Right renal cortex interstitium (tissue), 3 donors: ENCODE measurements around the gene PUSL1. TPM values are rescaled to one million over a fixed set of nuclear protein-coding genes. Genes with fewer than 3 reads are reported as not detected.

Experiments used
- DNase-seq, 3 donors: peaks; one replicate each; pipeline ENCODE4 v3.0.0-alpha.2; 2013; ENCODE audit warnings: low read depth in 3 of 3, low spot score in 2 of 3
- polyA plus RNA-seq, 3 donors: library from polyadenylated mRNA; unstranded; fragments of 120-200 nt; gene quantifications; one replicate each; pipeline ENCODE4 v1.2.1, GENCODE V29; 2013; ENCODE audit not compliant: insufficient read length in 3 of 3

Gene PUSL1, protein sequence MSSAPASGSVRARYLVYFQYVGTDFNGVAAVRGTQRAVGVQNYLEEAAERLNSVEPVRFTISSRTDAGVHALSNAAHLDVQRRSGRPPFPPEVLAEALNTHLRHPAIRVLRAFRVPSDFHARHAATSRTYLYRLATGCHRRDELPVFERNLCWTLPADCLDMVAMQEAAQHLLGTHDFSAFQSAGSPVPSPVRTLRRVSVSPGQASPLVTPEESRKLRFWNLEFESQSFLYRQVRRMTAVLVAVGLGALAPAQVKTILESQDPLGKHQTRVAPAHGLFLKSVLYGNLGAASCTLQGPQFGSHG
- 1 to 10 TPM; 5.4 to 6.3 (median 5.8) TPM for polyA plus RNA-seq

DNA sequence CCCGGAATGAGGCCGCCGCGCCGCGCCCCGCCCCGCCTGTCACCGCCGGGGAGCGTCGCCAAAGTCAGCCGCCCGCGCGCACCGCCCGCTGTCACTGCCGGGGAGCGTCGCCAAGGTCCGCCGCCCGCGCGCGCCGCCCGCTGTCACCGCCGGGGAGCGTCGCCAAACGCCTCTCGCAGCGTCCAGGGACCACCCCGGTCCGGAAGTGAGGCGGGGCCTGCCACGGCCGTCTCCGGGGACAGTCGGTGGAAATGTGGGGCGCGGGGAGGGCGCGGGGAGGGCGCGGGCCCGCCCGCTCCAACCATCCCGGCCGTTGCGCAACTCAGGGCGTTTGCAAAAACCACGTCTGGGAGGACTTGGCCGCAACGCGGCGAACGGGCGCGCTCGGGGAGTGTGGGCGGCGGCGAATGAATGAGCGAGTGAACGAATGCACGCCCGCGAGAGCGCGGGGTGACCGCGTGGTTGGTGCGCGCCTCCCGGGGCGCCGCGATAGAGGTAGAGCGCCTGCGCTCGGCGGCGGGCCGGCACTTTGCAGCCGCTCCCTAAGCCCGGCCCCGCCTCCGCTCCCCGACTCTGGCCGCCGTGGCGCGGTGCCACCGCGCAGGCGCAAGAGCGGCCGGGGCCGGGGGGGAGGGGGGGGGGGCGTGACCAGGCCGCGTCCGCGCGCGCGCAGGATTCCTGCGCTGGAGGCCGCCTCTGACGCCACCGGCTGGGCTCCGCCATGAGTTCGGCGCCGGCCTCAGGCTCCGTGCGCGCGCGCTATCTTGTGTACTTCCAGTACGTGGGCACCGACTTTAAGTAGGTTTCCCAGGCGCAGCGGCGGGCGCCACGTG, at the start of gene PUSL1, which contains the start of gene ACAP3:
TSS of gene PUSL1 (plus strand) at position 675 of the 833 bp plus-strand sequence. CDS start at position 722, 47 bp downstream.
TSS of gene ACAP3 (minus strand) at position 8 of the 833 bp plus-strand sequence. CDS start 115 bp downstream, outside the sequence.
- DNase-seq: peak; percentile 72 to 81 (median 80)

DNA sequence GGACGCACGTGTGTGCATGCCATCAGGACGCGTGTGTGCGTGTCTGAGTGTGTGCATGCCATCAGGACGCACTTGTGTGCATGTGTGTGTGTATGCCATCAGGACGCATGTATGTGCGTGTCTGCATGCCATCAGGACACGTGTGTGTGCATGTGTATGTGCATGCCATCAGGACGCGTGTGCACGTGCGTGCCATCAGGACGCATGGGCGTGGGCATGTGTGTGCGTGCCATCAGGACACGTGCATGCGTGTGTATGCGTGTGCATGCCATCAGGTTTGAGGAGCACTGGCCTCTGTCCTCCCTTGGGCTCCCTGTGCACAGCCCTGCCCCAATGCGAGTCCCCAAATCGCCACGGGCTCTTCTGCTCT, 49.3 kb upstream of the PUSL1 start:
- no peak for DNase-seq

DNA sequence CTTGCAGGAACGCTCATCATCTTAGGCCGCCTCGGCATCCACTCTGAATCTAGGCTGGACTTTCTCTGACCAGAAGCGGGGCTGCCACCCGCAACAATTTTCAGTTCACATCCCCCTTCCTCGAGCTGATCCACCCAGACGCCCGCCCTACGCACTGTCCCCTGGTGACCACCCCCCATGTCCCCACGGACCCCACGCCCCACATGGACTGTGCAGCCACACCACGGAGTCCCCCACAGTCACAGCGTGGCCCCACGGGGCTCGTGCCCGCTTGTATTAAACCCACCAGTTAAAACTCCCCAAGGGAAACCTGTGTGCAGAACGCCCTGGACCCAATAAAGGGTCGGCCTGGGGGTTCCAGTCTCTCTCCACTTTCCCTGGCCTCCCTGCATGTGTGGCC, 48.9 kb upstream of the PUSL1 start:
- no peak for DNase-seq

DNA sequence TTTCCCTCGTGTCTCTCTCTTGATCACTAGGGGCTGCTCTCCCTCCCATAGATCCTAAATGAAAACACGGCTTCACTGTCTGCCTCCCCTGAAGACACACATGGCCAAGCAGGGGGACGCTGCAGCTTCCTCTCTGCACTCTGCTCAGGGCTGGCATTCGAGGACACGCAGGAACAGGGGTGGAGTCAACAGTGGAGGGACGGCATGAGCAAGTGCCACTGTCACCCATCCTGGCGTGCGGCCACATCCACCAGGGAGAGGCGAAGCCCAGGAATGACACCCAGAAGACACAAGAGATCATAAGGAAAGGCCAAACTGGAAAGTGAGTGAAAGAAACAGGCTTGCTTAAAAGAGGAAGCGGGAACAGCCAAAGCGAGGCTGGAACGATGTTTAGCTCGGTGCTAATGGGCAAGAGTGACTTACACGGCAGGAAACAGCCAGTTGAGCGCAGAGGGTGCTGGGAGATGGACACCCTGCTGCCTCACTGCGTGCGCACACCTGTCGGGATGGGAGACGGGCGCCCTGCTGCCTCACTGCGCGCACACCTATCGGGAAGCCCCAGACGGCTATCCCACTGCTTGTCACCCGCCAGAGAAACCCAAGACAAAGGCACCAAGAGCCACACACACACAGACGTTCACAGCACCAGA, 48.3 kb upstream of the PUSL1 start:
- no peak for DNase-seq

DNA sequence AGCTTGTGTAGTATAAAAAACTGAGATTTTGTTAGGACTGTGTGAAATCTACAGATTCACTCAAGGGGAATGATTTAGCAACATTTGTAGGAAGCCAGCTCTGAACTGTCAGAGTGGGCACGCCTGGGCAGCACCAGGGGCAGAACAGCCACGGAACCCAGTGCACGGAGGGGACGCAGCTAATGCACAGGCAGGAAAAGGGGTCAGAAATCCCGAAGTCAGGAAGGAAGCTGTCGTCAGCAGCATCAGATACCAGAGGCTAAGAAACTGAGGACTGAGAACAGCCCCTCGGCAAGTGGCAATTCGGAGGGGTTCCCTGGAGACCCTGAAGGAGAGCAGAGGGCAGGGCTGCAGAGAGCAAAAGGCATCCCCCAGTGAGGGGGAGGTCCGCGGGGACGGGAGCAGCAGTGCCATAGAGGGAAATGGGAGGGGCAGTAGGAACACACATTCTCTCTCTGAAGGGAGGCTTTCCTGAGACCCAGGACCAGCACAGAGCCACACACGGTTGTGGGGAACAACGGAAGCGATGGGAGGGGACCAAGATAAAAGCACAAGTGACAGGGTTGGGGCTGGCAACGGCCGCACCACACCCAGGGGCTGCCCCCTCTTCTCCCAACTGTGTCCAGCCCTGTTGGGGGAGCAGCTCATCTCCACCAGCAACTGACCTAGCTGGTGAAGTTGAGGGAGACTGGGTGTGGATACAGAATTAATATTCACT, 47.4 kb upstream of the PUSL1 start:
- no peak for DNase-seq

DNA sequence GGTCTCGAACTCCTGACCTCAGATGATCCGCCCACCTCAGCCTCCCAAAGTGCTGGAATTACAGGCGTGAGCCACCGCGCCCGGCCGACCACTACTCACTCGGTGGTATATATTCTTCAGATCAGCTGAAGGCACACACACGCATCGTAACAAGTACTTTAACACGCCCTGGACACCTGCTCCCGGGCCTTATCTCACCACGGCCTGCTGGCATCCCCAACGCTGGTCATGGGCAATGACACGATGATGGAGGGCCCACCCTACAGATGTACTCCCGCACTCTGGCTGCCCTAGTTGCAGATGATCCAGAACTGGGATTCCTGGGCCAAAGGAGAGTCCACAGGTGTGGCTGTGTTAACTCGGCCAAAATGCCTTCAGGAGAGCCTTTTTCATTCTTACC, 46.3 kb upstream of the PUSL1 start:
- DNase-seq: no peak

DNA sequence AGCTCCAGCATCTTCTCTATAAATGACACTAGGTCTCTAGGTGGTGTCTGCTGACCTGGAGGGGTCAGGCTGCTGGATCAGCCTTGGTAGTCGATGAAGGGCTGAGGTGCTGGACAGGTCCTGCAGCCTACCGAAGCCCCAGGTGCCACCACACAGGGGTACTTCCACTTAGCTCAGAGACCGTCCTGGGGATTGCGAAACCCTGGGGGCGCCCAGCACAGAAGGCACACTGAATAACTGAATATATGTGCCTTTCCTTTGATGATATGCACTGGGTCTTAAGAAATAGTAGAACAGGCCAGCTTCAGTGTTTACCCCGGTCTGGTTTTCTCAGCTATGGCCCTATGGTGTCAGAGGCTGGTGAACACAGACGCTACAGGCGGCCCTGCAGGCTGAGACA, 45.6 kb upstream of the PUSL1 start:
- DNase-seq: no peak

DNA sequence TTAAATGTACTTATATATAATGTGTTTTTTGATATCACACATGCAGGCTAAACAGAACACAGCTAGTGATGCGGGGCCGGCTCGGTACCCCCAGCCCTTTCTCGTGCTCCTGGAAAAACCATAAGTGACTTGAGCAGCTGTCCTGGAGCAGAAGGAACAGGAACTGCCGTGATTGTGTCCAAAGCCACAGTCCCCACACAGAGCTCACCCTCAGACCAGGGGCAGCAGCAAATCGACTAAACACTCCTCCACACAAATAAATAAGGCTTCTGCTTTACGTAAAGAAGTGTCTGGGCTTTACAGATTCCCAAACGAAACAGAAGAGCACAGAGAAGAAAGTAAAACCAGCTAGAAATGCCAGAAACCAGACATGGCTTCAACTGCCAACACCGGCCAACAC, 44.4 kb upstream of the PUSL1 start:
- DNase-seq: no peak

DNA sequence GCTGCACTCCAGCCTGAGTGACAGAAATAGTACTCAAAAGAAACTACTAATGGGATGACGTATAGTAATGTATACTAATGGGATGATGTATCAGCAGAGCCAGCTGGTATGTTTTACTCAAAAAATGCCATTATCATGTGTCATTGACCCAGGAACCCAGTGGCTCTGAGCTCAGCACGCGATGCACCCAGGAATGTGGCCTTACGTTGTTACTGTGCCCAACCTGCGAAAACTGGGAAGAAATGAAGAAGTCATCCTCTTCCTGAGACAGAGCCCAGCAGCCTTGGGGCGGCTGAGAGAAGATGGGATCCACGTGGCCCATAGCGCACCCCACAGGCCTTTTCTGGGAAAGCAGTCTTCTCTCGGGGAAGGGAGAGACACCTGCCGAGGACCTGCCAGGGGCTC, 43.5 kb upstream of the PUSL1 start:
- DNase-seq: no peak

DNA sequence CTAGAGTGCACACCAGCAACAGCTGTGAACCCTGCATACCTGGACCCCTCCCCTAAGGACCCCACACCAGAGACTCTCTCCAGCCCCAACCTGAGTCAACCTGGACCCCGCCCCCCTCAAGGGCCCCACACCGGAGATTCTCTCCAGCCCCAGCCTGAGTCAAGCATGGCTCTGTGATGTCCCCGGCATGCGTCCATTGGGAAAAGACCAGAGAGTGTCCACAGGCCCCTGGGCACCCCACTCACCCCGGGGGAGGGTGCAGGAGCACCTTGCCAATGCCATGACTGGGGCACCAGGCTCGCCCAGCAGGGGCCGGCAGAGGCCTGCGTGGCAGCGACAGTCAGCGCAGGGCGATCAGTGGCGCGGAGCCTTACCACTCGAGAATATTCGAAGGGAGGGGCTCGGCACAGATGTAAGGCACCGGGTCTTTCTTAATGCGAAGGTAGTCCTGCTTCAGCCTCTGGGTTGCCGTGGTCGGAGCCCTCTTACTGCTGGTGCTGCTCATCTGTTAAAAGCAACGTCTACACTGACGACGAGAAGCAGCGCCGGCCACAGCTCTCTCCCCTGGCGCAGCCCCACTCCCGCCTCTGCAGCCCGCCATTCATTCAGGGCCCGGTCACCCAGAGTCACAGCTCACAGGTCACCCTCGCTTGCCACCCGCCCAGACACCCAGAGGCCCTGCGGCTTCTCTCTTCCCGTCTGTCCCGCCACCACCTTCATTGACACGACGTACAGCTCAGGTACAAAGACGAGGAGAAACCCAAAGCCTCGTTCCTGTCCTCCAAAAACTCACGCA, 40.7 kb upstream of the PUSL1 start:
- DNase-seq: no peak

DNA sequence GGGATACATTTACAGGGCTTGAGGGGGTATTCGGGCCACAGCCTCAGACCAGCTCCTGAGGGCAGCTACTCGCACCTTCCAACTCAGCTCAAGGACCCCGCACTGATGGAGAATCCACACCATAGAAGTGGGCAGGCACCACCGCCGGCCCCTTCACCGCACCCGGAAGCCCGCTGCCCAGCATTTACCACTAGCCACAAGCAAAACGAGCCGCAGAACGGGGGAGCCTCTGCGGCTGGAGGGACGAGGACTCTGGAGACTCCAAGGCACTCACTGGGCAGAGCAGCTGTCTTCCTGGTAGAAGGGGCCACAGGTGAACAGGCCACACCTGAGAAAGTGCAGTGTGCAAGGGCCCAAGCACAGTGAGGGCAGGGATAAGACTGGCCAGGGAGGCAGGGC, 40.1 kb upstream of the PUSL1 start:
- no peak for DNase-seq

DNA sequence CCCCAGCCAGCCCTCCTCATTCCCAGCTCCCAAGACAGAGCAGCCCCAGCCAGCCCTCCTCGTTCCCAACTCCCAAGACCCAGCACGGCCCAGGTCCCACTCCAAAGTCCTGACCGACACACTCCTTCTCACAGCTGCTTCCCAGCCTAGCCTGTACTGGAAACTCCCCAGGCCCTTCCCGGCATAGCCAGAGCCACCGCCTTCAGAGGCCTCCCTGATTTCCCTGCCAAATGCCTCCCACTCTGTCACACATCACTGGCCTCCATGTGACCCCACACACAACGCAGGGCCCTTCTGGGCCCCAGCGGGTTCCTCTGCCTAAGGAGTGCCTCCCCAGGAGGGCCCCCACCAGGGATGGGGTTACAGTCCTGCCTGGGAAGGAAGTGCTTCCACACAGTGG, 37.6 kb upstream of the PUSL1 start:
- no peak for DNase-seq

DNA sequence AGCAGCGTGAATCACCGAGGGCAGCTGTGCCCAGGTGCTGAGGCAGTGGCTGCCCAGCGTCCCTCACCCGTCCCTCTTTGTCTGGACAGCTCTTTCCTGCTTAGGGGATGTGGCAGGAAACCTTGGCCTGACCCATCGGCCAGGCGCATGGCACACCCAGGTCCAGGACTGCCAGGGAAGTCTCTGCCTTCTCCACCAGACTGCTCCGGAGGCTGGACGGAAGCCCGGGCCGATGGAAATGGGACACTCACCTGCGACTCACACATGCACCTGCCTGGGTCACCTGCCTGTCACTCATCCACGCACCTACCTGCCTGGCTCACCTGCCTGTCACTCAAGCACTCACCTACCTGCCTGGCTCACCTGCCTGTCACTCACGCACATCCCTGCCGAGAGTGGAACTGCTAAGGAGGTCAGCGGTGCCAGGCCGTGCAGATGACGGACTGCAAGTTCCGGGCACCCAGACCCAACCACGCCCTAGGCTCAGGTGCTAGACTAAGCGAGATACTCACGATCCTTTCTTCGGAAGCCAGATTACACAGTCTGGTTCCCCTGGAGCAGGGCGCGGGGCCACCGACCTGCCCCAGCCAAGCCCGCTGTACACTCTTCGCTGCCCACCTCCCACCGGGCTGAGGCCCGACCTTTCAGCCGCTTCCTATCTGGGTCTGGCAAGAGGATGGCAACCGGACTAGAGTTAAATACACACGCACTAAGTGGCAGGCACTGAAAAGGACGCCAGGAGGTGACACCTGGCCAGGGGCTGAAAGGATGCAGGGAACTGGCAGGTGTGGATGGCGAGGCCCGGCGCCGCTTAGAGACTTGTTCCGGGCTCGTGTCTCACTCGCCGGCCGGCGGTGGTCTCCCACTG, 35.8 kb upstream of the PUSL1 start:
- DNase-seq: no peak

DNA sequence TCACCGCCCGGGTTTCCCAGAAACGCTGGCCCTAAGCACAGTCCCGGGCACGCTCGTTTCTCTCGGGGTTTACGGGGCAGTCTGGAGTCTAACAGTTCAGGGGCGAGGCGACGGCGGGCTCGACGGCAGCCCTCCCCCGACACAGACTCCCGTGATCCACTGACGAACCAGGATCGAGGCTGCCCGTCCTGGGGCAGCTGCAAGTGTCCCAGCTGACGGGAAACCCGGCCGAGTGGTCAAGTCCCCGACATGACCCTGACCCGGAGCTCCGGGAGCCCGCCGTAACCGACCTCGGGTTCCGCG, 35.2 kb upstream of the PUSL1 start:
- no peak for DNase-seq

DNA sequence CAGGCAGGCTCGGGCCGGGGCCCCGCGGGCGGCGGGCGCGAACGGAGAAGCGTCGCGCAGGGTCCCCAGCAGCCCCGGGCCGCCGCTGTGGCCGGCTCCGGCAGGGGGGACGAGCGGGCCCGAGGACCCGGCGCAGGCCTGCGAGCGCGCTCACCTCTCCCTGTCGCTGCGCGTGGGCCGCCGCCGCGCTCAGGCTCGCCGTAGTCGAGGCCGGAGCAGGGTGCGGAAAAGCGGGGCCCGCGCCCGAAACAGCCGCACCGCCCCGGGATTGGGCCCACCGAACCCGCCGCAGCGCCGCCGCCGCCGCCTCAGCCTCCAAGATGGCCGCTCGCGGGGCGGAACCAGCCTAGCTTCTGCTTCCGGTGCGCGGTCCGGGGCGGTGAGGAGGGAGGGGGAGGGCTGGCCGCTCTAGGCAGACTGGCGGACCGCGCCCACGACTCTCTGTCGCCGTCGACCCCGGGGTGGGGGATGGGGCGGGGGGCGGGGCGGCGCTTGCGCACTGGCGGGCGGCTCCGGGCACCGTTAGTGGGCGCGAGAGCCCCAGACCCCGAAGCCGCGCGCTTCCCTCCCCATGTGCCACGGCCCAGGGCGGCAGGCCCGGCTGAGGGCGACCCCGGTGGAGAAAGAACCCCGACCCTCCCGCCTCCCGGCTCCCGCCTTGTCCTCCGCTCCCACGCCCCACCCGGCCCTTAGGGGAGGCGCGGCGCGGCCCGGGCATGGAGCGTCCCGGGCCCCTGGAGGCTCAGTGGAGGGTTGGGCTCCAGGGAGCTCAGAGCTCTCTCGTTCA, 34.7 kb upstream of the PUSL1 start, which contains the start of gene UBE2J2:
TSS of gene UBE2J2 (minus strand) at position 343 of the 787 bp plus-strand sequence. CDS start 5,862 bp downstream, outside the sequence.
- peak; percentile 33 to 76 (median 75) for DNase-seq

DNA sequence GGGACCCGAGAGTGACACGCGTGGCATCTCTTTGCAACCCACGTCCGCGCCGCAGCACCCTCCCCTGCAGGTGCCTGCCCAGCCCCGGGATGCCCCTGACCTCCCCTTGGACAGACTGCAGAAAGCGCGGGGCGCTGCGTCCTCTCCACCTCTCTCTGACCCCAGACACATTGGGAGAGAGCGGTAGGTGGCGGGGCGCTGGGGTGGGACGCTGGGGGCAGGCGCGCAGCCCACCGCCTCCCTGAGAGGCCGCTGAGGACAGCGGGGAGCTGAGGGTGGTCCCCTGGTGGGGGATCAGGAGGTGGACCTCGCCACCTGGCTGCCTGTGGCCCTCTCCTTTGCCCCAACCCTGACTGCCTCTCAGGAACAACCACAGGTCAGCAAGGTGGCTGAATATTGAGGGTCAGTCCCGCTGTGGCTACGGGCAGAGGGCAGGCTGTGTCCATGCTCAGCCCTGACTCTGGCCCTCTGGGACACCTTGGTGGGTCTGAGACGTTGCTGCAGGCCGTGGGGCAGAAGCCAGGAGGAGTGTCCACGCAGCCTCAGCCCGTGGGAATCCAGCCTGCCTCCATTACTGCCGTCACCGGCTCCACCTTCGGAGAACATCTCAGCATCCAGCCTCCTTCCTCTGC, 34.0 kb upstream of the PUSL1 start:
- DNase-seq: no peak

DNA sequence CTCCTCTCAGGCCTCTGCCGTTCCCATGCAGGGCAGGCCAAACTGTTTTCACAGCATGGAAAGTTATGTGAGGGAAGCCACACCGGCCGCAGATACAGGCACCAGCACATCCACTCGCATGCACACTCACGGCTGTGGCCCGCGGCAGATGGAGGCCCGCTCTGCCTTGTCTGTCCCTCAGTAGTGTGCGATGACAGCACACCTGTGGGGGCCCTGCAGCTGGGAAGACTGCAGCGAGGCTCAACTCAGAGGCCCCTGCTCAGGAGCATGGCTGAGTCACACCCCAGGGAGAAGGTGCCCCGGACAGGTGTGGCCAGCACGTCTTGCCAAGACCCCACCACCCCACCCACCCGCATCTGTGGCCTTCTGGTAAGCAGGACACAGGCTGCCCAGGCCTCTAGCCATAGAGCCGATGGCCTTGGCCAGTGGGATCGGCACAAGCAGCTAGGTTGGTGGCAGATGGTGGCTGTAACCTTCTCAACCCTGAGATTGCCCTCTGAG, 33.4 kb upstream of the PUSL1 start:
- no peak for DNase-seq

DNA sequence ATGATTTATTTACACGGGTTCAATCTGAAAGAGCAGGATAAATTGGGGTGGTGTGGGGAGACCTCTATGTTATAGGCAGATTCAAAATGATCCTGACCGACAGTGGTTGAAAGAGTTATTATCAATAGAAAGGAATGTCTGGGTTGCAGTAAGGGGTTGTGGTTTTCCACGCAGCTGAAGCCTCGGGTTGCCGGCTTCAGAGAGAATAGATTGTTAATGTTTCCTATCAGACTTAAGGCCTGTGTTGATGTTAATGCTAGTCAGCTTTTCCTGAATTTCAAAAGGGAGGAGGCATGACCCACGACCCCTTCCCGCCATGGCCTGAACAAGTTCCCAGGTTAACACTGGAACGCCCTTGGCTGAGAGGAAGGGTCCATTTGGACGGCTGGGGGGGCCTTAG, 32.6 kb upstream of the PUSL1 start:
- no peak for DNase-seq
